Measurements from ENCODE around the gene RSAD1. TPM values are rescaled to one million over a fixed set of nuclear protein-coding genes. Genes with fewer than 3 reads are reported as not detected.
A peak's percentile ranks its signal among the peaks of the same experiment; 100 is the strongest.

Gene RSAD1
- total RNA-seq, 2 donors from 2014 or later = 33.7 to 44.1 TPM

DNA sequence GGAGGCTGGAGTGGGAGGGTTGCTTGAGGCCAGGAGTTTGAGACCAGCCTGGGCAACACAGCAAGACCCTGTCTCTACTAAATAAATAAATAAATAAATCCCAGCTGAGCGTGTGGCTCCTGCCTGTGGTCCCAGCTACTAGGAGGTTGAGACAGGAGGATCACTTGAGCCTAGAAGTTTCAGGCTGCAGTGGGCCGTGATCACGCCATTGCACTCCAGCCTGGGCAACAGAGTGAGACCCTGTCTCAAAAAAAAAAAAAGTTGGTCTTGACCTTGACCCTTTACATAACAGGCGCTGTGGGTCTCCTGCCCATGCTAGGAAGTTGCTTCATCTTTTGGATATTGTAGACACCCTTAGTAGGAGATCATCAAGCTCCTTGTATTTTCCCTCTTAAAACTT is 41.3 kb upstream of the RSAD1 start:
- Histone ChIP-seq H3K4me1 (replicated peaks) (peaks cover 9% of the 10 kb centered on the region), H3K27ac (no peak overlapping the region), H3K27me3 (replicated peaks; ENCODE audit: insufficient read depth) (no peaks in the 10 kb centered on the region), H3K9me3 (no peaks in the 10 kb centered on the region), H3K4me3 (no peak overlapping the region), H3K36me3 (no peaks in the 10 kb centered on the region)
- no peak for DNase-seq (ENCODE audit: low spot score)
- intact Hi-C loops (cut with DNase I) = no loop called here
- WGBS = 97% methylated on average over 4 of the region's 4 CpGs
- TF ChIP-seq POLR2A (IDR thresholded peaks at IDR 0.05) (no peak), POLR2AphosphoS5 (IDR thresholded peaks at IDR 0.05) (no peak)
- TF ChIP-seq, protein P1, sequence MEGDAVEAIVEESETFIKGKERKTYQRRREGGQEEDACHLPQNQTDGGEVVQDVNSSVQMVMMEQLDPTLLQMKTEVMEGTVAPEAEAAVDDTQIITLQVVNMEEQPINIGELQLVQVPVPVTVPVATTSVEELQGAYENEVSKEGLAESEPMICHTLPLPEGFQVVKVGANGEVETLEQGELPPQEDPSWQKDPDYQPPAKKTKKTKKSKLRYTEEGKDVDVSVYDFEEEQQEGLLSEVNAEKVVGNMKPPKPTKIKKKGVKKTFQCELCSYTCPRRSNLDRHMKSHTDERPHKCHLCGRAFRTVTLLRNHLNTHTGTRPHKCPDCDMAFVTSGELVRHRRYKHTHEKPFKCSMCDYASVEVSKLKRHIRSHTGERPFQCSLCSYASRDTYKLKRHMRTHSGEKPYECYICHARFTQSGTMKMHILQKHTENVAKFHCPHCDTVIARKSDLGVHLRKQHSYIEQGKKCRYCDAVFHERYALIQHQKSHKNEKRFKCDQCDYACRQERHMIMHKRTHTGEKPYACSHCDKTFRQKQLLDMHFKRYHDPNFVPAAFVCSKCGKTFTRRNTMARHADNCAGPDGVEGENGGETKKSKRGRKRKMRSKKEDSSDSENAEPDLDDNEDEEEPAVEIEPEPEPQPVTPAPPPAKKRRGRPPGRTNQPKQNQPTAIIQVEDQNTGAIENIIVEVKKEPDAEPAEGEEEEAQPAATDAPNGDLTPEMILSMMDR (IDR thresholded peaks at IDR 0.05) = no peak

- TF ChIP-seq POLR2AphosphoS5 (IDR thresholded peaks at IDR 0.05) = no peak
- TF ChIP-seq, protein P1 (IDR thresholded peaks at IDR 0.05) = no peak
- TF ChIP-seq POLR2A (IDR thresholded peaks at IDR 0.05) = no peak
- DNase-seq (ENCODE audit: low spot score) = no peak
- no peaks in the 10 kb centered on the region for H3K36me3 ChIP-seq
- H3K27me3 ChIP-seq (replicated peaks; ENCODE audit: insufficient read depth) = no peaks in the 10 kb centered on the region
- WGBS = 94% methylated on average over 4 of the region's 4 CpGs
- no peaks in the 10 kb centered on the region for H3K9me3 ChIP-seq
- intact Hi-C loops (cut with DNase I) = no loop called here
- H3K4me1 ChIP-seq (replicated peaks) = peaks cover 16% of the 10 kb centered on the region
- H3K27ac ChIP-seq = no peak overlapping the region
- H3K4me3 ChIP-seq = no peak overlapping the region
These were observed 39.7 kb upstream of the RSAD1 start for GRCh38 chr17:50439008-50439407.

GRCh38 chr17:50440172-50440837 is 38.4 kb upstream of the RSAD1 start:
- 42% methylated on average over 4 of the region's 4 CpGs for WGBS
- Histone ChIP-seq H3K4me1 (replicated peaks) (peaks cover 16% of the 10 kb centered on the region), H3K9me3 (no peaks in the 10 kb centered on the region), H3K4me3 (no peak overlapping the region), H3K36me3 (no peaks in the 10 kb centered on the region), H3K27ac (peak overlapping the region; percentile 38 to 62), H3K27me3 (replicated peaks; ENCODE audit: insufficient read depth) (no peaks in the 10 kb centered on the region)
- DNase-seq (ENCODE audit: low spot score) = no peak
- intact Hi-C loops (cut with DNase I) = no loop called here
- TF ChIP-seq POLR2AphosphoS5 (IDR thresholded peaks at IDR 0.05) = peak; percentile 17
- TF ChIP-seq, protein P1 (IDR thresholded peaks at IDR 0.05) = no peak

DNA sequence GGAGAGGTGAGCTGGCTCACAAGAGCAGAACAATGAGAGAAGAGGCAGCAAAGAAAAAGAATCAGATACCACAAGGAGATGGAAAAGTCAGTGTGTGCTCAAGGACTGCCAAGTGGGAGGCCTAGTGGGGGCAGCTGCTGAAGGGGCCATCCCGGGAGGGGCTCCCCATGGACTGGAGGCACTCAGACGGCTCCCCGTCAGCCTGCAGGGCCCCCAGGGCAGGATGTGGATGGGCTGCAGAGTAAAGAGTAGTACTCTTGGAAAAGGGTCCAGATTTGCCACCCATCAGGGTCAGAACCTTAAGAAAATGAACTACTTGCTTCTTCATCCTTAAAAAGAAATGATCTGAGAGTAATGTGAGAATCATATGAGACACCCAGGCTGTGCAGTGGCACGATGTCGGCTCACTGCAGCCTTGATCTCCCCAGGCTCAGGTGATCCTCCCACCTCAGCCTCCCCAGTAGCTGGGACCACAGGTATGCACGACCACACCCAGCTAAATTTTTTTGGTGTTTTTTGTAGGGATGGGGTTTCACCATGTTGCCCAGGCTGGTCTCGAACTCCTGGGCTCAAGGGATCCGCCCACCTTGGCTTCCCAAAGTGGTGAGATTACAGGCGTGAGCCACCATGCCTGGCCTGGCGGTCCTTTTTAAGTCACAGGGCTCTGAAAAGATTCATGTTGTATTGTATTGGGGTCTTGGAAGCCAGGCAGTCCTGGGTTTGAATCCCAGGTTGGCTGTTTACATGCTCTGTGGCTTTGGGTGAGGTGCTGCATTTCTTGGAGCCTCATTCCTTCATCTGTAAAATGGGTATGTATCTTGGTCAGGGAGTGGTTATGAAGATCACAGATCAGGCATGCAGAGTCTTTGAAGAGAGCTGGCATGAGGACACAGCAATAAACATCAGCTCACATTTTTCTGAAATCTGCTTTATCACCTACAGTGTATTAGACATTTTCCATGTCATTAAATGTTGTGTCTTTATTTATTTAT is 37.5 kb upstream of the RSAD1 start:
- H3K4me1 ChIP-seq (replicated peaks) = peaks cover 16% of the 10 kb centered on the region
- H3K27me3 ChIP-seq (replicated peaks; ENCODE audit: insufficient read depth) = no peaks in the 10 kb centered on the region
- 73% methylated on average over 10 of the region's 10 CpGs for WGBS
- no peaks in the 10 kb centered on the region for H3K9me3 ChIP-seq
- H3K27ac ChIP-seq = peak overlapping the region; percentile 38 to 62
- DNase-seq (ENCODE audit: low spot score) = no peak
- no peak overlapping the region for H3K4me3 ChIP-seq
- TF ChIP-seq, protein P1 (IDR thresholded peaks at IDR 0.05) = no peak
- TF ChIP-seq POLR2A (IDR thresholded peaks at IDR 0.05) (no peak), POLR2AphosphoS5 (IDR thresholded peaks at IDR 0.05) (no peak)
- no peaks in the 10 kb centered on the region for H3K36me3 ChIP-seq
- intact Hi-C loops (cut with DNase I) = no loop called here
